ENCODE data around the gene NTRK3. TPM values are rescaled to one million over a fixed set of nuclear protein-coding genes. Genes with fewer than 3 reads are reported as not detected.

Gene NTRK3
- total RNA-seq, 1 experiment from 2014 or later = not detected

- ChIA-PET CTCF (no interaction called here), POLR2A (no interaction called here)
- Mint-ChIP-seq H3K36me3 (ENCODE audit: insufficient read depth, unreplicated experiment) (no peaks in the 10 kb centered on the region), H3K27ac (ENCODE audit: unreplicated experiment) (no peak overlapping the region), H3K27me3 (ENCODE audit: insufficient read depth, unreplicated experiment) (peaks cover 9% of the 10 kb centered on the region), H3K9me3 (ENCODE audit: unreplicated experiment) (no peaks in the 10 kb centered on the region), H3K4me1 (ENCODE audit: low read depth, unreplicated experiment) (no peaks in the 10 kb centered on the region), H3K4me3 (ENCODE audit: unreplicated experiment) (no peak overlapping the region)
- no peak for DNase-seq
- Histone ChIP-seq H3K27me3 (replicated peaks; ENCODE audit: control insufficient read depth, insufficient read depth, low read length) (no peaks in the 10 kb centered on the region; the same call in 1 of the 2 replicates), H3K4me1 (no peaks in the 10 kb centered on the region), H3K9me3 (no peaks in the 10 kb centered on the region), H3K36me3 (ENCODE audit: control insufficient read depth, insufficient read depth, low read length) (no peaks in the 10 kb centered on the region), H3K4me3 (ENCODE audit: low read depth, low read length) (no peak overlapping the region)
- no TSS peak for BruUV-seq (replicated peaks)
- TF ChIP-seq CTCF (IDR thresholded peaks at IDR 0.05; ENCODE audit: insufficient read depth in 1 of 2, low read depth in 1 of 2, low read length in 1 of 2, severe bottlenecking in 1 of 2, unreplicated experiment in 1 of 2) = no peak
- intact Hi-C loops (cut with micrococcal nuclease; ENCODE audit: unreplicated experiment) = no loop called here
Measured at GRCh38 chr15:87981969-87982368, 274.6 kb downstream of the NTRK3 start.

- Mint-ChIP-seq H3K27ac (ENCODE audit: unreplicated experiment) (no peak overlapping the region), H3K4me1 (ENCODE audit: low read depth, unreplicated experiment) (no peaks in the 10 kb centered on the region), H3K4me3 (ENCODE audit: unreplicated experiment) (no peak overlapping the region), H3K27me3 (ENCODE audit: insufficient read depth, unreplicated experiment) (peaks cover 19% of the 10 kb centered on the region), H3K9me3 (ENCODE audit: unreplicated experiment) (no peaks in the 10 kb centered on the region), H3K36me3 (ENCODE audit: insufficient read depth, unreplicated experiment) (no peaks in the 10 kb centered on the region)
- no peak for TF ChIP-seq CTCF (IDR thresholded peaks at IDR 0.05; ENCODE audit: insufficient read depth in 1 of 2, low read depth in 1 of 2, low read length in 1 of 2, severe bottlenecking in 1 of 2, unreplicated experiment in 1 of 2)
- H3K9me3 ChIP-seq = no peaks in the 10 kb centered on the region
- H3K27me3 ChIP-seq (replicated peaks; ENCODE audit: control insufficient read depth, insufficient read depth, low read length) = peaks cover 1% of the 10 kb centered on the region
- BruUV-seq (replicated peaks) = no TSS peak
- intact Hi-C loops (cut with micrococcal nuclease; ENCODE audit: unreplicated experiment) = no loop called here
- H3K4me3 ChIP-seq (ENCODE audit: low read depth, low read length) = no peak overlapping the region
- no peaks in the 10 kb centered on the region for H3K4me1 ChIP-seq
- DNase-seq = no peak
- POLR2A ChIA-PET = no interaction called here
- CTCF ChIA-PET = no interaction called here
- no peaks in the 10 kb centered on the region for H3K36me3 ChIP-seq (ENCODE audit: control insufficient read depth, insufficient read depth, low read length)
Measured at GRCh38 chr15:87977907-87978306, 278.6 kb downstream of the NTRK3 start.

- Histone ChIP-seq H3K36me3 (ENCODE audit: control insufficient read depth, insufficient read depth, low read length) (no peaks in the 10 kb centered on the region), H3K9me3 (no peaks in the 10 kb centered on the region), H3K4me3 (ENCODE audit: low read depth, low read length) (no peak overlapping the region), H3K27me3 (replicated peaks; ENCODE audit: control insufficient read depth, insufficient read depth, low read length) (peaks cover 1% of the 10 kb centered on the region), H3K4me1 (no peaks in the 10 kb centered on the region)
- CTCF ChIA-PET = no interaction called here
- H3K4me1 Mint-ChIP-seq (ENCODE audit: low read depth, unreplicated experiment) = no peaks in the 10 kb centered on the region
- H3K9me3 Mint-ChIP-seq (ENCODE audit: unreplicated experiment) = no peaks in the 10 kb centered on the region
- intact Hi-C loops (cut with micrococcal nuclease; ENCODE audit: unreplicated experiment) = no loop called here
- POLR2A ChIA-PET = no interaction called here
- DNase-seq = no peak
- no peak overlapping the region for H3K4me3 Mint-ChIP-seq (ENCODE audit: unreplicated experiment)
- no TSS peak for BruUV-seq (replicated peaks)
- no peak overlapping the region for H3K27ac Mint-ChIP-seq (ENCODE audit: unreplicated experiment)
- H3K27me3 Mint-ChIP-seq (ENCODE audit: insufficient read depth, unreplicated experiment) = peaks cover 18% of the 10 kb centered on the region
- H3K36me3 Mint-ChIP-seq (ENCODE audit: insufficient read depth, unreplicated experiment) = no peaks in the 10 kb centered on the region
- no peak for TF ChIP-seq CTCF (IDR thresholded peaks at IDR 0.05; ENCODE audit: insufficient read depth in 1 of 2, low read depth in 1 of 2, low read length in 1 of 2, severe bottlenecking in 1 of 2, unreplicated experiment in 1 of 2)
Measured at GRCh38 chr15:87976552-87976951, 280.0 kb downstream of the NTRK3 start.

All from Caco-2 (cell line).